ENCODE results near the gene FUT4.
"Not testable (repeated sequence)": the region's sequence is repeated elsewhere in the genome, so short reads cannot be mapped to it uniquely, and the experiment has no call there.

FUT4 gene

GRCh38 chr11:94528551-94528950, 15.2 kb upstream of the FUT4 start:
- no peak for DNase-seq

DNA sequence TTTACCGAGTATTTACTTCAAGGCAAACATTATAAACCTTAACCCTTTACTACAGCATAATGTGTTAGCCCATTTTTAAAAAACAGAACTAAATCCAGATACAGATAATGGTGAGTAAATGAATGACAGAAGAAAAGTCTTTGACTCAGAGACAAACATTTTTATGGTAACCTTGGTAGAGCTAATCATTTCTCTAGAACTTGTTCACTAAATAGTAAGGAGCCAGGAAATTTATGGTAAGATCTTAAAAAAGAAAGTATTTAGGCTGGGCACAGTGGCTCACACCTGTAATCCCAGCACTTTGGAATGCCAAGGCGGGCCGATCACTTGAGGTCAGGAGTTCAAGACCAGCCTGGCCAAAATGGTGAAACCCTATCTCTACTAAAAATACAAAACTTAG, 11.5 kb upstream of the FUT4 start:
- DNase-seq = no peak

- no peak for DNase-seq
These were observed 10.5 kb upstream of the FUT4 start for GRCh38 chr11:94533206-94533605.

DNA sequence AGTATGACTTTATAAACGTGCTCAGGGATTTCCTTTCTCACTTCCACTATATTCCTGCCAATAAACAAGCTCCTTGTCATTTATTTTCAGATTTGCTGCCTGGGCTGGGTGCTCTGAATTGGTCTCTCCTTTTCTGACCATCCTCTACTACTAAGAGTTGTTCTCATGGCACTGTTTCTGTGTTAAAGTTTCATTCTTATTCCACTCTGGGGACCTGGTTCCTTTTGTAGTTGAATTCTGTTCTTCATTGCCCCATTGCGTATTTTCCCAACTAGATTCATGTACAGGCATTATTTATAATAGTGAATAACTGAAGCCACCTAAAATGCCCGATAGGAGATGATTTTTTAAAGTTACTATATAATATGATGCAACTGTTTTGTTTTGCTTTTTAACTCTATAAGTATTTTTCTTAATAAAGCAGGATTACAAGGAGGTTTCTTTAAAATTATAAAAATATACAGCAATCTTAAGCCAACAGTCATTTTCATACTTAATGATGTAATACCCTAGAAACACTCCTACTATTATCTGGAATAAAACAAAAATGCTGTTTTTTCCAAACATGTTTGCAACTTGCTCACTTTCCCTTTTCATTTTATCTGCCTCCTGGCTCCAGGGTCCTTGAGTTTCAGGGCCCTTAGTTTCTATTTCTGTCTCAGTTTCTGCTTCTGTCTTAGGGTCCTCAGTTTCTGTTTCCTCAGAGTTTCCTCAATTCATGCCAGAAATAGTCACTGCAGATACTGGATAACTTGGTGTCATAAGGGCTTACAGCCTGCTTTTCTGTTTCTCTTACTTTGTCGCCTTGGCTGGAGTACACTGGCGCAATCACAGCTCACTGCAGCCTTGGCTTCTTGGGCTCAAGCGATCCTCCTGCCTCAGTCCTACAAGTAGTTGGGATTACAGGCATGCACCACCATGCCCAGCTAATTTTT, 9.8 kb upstream of the FUT4 start:
- no peak for DNase-seq

DNA sequence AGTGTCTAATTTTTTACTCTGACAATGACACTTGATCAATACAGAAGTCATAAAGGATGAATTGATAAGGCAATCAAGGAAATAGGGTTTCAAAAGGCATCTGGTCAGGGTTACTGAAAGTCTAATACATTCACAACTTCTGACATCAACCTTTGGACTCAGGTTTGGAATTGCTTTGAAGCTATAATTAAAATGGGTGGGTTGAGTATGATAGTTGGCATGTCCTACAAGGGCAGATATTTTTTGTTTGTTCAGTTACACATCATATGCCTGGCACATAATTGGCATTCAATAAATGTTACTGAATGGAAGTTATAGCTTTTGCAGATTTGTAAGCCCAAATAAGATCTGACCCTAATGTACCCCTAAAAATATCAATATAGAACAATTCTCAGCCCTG, 7.3 kb upstream of the FUT4 start:
- DNase-seq = no peak

GRCh38 chr11:94537031-94537600, 6.6 kb upstream of the FUT4 start:
- DNase-seq = no peak

DNA sequence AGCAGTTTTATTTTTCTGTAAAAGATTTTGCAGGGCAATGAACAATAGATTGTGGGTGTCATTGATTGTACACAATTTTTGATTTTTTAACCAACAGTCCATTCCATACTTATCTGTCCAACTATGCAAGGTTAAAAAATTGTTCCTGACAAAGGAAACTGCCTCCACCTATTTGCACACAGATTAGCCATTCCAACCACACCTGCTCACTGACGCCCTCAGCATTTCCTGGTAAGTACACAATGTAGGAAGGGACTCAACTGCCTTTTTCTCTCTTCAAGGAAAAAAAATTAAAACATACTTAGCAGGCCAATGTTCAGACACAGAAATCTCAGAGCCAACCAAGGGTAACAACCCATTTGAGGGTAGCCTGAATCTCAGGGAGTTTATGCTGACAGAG, 4.3 kb upstream of the FUT4 start:
- DNase-seq = no peak

DNA sequence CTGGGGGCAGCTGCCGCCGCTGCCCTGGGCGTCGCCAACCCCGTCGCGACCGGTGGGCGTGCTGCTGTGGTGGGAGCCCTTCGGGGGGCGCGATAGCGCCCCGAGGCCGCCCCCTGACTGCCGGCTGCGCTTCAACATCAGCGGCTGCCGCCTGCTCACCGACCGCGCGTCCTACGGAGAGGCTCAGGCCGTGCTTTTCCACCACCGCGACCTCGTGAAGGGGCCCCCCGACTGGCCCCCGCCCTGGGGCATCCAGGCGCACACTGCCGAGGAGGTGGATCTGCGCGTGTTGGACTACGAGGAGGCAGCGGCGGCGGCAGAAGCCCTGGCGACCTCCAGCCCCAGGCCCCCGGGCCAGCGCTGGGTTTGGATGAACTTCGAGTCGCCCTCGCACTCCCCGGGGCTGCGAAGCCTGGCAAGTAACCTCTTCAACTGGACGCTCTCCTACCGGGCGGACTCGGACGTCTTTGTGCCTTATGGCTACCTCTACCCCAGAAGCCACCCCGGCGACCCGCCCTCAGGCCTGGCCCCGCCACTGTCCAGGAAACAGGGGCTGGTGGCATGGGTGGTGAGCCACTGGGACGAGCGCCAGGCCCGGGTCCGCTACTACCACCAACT, 1.0 kb downstream of the FUT4 start:
- DNase-seq = peak; percentile 84

GRCh38 chr11:94545264-94546161, 1.8 kb downstream of the FUT4 start:
- peak; percentile 10 for DNase-seq

DNA sequence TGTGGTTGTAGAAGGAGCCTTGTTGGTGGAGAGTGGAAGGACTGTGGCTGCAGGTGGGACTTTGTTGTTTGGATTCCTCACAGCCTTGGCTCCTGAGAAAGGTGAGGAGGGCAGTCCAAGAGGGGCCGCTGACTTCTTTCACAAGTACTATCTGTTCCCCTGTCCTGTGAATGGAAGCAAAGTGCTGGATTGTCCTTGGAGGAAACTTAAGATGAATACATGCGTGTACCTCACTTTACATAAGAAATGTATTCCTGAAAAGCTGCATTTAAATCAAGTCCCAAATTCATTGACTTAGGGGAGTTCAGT, 2.4 kb downstream of the FUT4 start:
- no peak for DNase-seq

GRCh38 chr11:94546886-94547285, 3.2 kb downstream of the FUT4 start:
- DNase-seq = peak; percentile 6

DNA sequence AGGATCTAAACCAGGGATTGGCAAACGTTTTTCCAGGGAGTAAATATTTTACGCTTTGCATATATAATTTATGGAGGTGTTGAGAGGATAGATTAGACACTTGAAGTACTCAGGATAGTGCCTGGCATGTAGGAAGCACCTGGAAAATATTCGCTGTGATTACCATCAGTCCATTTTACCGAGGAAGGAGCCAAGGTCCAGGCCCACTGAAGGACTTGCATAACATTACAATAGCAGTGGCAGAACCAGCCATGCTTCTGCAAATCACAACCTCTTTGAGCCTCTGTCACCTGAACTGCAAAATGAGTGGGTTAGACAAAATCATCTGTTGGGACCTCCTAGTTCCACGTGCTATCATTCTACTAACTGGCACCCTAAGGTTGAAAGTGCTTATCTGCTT, 5.4 kb downstream of the FUT4 start:
- DNase-seq = no peak

GRCh38 chr11:94550513-94550912, 6.8 kb downstream of the FUT4 start:
- DNase-seq = no peak

GRCh38 chr11:94553938-94554337, 10.2 kb downstream of the FUT4 start:
- DNase-seq = no peak

GRCh38 chr11:94555752-94556329, 12.1 kb downstream of the FUT4 start:
- not testable (repeated sequence) for DNase-seq

GRCh38 chr11:94557421-94557820, 13.7 kb downstream of the FUT4 start:
- no peak for DNase-seq

- no peak for DNase-seq
These were observed 14.3 kb downstream of the FUT4 start for GRCh38 chr11:94557992-94558391.

DNA sequence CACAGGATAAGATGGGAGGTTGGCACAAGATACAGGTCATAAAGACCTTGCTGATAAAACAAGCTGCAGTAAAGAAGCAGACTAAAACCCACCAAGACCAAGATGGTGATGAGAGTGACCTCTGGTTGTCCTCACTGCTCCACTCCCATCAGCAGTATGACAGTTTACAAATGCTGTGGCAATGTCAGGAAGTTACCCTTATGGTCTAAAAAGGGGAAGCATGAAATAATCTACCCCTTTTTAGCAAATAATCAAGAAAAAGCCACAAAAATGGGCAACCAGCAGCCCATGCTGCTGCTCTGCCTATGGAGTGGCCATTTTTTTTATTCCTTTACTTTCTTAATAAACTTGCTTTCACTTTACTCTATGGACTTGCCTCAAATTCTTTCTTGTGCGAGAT, 14.7 kb downstream of the FUT4 start:
- no peak for DNase-seq

DNA sequence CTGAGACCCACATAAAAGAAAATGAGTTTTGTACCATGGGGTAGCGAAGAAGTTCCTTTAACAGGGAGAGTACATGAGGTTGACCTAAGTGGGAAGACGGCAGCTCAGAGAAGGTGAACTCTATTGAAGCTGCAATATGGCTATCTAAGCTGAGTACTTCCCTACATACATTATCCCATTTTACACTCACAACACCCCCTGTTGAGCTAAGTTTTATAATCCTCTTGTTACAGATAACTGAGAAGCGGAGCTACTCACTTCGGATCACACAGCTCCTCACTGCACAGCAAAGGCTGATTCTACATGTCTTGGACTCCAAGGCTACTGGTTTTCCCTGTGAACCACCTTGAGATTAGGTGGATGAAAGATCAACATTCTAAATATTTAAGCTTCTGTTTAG, 15.2 kb downstream of the FUT4 start:
- no peak for DNase-seq

DNA sequence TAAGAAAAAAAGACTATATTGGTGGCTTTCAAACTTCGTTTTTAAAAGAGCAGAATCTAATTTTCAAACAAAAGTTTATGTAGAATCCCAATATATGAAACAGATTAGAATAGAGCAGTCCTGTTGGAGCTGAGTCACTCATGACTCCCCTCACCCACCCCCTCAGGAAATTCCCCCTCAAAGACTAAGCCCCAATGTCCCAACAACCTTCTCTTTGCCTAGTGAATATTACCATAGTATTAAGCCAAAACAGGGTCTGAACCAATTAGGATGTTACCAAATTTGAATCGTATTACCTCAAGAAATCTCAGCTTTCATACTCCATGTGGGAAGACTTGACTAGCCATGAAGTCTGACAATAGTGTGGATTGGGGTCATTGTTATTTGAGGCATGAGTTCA, 15.6 kb downstream of the FUT4 start:
- no peak for DNase-seq

DNA sequence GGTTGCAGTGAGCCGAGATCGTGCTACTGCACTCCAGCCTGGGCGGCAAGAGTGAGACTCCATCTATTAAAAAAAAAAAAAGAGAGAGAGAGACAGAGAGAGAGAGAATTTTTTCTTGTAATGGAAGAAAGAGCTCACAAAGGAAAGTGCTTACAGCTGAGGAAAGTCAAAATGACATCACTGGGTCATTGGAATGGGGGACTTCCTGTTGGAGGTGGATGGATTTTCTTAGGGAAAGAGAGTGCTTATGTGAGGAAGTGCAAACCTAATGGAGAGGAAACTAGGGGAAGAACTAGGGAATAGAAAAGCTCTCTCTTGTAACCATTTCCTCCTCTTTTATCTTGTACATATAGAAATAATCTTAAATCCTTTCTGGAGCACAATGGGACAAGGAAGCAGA, 17.1 kb downstream of the FUT4 start:
- no peak for DNase-seq

GRCh38 chr11:94563176-94563847, 19.6 kb downstream of the FUT4 start:
- no peak for DNase-seq

Data from right kidney (tissue), 1 donor.